GM18861 (cell line): Measurements from ENCODE around the gene ADGRA3.
"Not testable (repeated sequence)": the region's sequence is repeated elsewhere in the genome, so short reads cannot be mapped to it uniquely, and the experiment has no call there.

Source experiments
- ATAC-seq: cut with Tn5 transposase; IDR thresholded peaks from one replicate; pipeline ENCODE4 v1.9.1; 2021; ENCODE audit not compliant: unreplicated experiment

The ADGRA3 gene

DNA sequence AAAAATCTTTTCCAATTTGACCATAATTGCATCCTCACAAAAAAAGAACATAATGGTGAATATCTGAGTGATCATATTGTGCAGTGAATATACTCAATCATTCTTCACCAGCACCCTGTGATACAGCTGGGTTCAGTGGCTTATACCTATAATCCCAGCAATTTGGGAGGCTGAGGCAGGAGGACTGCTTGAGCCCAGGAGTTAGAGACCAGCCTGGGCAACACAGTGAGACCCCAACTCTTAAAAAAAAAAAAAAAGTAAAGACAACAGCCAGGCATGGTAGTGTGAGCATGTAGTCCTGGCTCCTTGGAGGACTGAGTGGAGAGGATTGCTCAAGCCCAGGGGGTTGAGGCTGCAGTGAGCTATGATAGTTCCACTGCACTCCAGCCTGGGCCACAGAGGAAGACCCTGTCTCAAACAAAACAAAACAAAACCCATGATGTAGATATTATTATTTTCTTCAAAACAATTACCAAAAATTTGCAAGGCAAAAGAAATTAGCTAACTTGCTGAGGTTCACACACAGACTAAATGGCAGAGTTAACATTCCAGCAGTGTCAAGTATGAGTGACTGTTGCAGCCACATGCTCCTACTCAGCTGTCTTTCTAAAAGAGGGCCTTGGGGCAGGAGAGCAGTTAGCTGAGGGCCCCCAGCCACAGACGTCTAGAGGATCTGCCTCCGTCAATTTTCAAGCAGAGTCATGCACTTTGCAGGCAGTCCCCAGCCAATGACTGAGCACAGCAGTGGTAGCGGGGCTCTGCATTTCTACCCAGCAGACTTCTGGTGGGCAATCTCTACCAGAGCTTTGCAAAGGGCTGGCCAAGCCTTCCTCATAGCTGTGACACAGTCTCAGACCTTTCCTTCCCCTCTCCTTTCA lies 33.4 kb downstream of the ADGRA3 start:
- no peak for ATAC-seq

DNA sequence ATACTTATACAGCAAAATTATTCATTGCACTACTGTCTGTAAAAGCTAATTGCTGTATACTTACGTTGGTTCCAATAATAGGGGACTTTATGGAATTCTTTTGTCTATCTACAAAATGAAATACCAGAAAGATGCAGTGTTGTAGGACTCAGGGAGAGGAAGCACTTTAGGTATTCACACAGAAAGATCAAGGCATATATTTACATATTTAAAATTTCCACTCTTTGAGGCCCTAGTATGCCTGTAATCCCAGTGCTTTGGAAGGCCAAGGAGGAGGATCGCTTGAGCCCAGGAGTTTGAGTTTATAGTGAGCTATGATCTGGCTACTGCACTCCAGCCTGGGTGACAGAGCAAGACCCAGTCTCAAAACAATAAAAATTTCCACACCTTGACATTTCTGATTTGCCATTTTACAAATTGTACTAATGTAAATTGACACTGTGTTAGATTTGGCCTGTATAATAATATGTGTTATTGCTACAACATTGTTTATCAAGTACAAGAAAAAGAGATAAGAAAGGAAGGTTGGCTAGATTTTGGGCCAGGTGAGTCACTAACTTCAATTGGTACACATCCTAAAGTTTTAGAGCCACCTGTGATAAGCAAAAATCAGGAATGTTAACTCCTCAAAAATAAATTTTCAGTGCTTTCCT lies 35.1 kb downstream of the ADGRA3 start:
- ATAC-seq, result no peak

DNA sequence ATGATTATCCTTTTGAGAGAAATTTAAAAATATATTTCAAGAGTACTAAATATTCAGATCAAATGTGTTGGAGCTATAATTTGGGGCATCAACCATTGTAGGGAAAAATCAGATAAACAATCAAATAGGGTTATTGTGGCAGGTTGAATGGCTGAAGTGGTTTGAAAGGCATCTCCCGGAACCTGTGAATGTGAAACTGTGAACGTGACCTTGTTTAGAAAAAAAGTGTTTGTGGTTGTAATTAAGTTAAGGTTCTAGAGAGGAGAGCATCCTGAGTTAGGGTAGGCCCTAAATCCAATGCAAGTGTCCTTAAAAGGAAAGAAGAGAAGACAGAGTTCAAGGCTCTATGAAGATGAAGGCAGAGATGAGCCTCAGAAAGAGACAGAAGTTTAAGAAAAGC lies 37.4 kb downstream of the ADGRA3 start:
- no peak for ATAC-seq

DNA sequence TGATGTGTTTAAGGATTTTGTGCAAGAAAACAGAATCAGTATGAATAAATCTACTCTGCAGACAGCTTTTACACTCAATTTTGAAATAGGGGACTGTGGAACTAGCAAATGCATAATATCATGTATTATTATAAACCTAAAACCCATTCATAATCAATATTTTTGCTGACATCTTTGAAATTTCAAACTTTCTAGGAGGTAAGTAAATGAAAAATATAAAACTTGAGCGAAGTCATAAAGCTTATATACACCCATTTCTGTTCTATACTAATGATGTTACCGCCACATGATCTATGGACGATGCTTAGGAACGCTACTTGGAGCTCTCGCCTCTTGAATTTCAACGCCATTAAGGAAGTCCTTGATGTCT lies 38.1 kb downstream of the ADGRA3 start:
- ATAC-seq, result no peak

DNA sequence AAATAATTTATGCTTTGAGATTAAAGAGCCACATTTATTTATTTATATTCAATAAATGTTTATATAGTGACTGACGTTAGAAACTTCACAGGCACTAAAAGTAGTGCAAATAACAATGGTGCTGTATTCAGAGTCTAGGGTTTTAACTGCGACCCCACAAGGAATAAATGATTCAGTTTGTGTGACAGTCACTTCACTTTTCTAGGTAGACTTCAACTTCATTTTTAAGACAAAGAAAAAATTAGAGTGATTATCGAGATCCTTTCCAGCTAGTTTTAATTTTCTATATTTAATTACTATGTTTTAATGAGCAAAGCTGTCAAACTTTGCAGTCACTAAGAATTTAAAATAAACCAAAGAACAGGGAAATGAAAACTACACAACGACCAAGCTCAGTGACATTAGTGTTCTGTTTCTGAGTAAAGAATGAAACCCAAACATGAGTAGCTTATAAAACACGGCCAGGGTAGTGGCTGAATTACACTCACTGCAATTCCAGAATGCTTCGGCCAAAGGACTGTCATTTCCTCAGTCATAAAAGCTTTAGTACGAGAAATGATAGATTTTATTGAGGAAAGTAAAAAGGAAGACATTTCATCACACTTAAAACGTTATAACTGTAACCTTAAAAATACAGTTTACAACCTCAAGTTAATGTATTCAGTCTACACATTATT lies 38.6 kb downstream of the ADGRA3 start:
- no peak for ATAC-seq

DNA sequence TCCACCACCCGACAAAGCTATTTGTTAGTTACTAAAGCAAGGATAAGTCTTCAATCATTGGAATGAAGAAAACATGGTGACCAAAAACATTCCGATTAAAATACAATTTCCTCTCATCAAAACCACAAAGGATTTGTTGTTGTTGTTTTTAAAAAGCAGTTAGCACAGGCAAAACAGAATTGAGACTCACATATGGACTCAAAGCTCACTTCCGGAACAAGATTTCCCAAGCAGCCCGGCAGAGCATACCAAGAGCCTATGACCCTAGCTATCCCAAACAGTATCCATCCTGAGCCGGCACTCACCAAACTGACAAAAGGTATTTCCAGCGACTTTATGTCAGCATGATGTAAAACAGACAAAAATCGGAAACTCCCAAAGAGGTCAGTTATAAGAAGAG lies 39.9 kb downstream of the ADGRA3 start:
- ATAC-seq, result no peak

DNA sequence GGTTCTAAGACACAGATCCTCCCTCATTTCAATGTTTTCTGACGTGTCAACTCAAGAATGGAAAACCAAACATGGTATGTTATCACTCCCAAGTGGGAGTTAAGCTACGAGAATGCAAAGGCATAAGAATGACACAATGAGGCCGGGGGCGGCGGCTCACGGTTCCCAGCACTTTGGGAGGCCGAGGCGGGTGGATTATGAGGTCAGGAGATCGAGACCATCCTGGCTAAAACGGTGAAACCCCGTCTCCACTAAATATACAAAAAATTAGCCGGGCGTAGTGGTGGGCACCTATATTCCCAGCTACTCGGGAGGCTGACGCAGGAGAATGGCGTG lies 40.6 kb downstream of the ADGRA3 start:
- ATAC-seq, result not testable (repeated sequence)

DNA sequence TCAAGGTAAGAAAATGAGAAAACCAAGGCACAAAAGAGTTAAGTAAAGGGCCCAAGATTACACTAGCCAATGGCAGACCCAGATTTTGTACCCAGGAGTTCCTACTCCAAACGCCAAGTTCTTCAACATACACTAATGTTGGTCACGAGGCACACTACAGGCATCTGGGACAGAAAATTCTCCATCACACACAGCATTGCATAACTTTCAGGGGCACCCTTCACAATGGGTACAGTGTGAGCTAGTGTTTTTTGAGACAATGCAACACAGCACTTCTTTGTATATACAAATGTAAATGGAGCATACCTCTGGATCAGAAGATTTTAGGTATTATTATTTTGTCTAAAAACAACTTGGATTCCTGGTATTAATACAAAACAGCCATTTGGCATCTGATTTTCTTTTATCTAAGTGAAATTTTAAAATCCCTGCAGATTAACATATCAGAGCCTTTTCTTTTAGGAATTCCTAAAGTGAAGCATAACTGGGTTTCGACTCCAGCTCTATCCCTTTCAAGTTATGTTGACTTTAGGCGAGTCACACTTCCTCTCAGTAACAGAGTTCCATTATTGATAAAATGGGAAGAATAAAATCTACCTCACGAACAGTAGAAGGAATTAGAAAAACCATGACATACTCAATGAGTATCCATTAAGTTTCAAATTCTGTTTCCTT lies 41.1 kb downstream of the ADGRA3 start:
- no peak for ATAC-seq

DNA sequence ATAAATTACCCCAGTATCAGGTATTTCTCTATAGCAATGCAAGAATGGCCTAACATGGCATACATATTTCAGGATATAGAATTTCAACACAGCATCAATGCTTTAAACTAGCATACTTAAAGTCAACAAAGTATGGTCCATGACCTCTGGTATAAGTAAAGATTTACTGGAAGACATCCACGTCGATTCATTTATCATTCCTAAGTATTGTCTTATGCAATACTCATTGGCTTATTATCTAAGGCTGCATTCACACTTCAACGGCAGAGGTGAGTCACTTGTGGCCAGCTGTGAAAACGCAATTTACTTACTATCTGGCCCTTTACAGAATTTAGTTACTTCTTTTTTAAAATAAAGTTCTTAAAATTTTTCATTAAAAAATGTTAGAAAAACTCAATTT lies 42.6 kb downstream of the ADGRA3 start:
- ATAC-seq, result no peak

DNA sequence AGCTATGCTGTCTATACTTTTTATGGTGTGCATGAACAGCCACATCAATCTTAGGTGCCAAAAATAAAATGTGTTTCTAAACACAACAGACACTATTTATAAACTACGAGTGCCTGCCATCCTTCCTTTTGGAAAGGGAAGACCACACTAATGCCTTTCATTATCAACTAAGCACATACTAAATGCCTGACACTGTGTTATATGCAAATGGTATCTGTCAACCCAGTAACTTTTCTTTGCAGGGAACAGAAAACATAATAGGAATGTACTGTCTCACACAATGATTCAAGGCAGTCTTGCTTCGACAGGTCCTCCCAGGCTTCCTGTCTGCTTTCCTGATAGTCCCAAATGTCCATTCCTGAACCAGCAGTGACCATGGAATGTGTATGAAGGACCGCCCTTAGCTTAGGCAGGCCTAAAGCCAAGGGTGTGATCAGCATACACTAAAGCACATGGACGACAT lies 43.8 kb downstream of the ADGRA3 start:
- ATAC-seq, result no peak

DNA sequence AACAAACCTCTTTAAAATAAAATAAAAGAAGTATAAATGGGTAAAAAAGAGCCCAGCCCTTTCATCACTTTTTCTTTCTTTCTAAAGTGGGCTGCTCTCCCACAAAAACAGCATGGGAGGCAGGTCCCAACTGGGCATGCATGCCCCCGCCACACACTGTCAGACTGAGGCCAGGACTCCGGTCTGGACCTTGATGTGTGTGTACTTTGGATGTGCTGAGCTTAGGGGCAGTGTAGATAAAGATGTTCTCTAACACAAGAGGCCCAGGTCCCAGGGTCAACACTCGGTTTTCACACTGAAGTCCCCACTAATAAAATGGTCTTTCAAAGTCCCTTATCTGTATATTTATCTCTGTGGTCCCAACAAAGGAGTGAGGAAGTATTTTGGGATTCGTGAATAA lies 44.4 kb downstream of the ADGRA3 start:
- no peak for ATAC-seq

DNA sequence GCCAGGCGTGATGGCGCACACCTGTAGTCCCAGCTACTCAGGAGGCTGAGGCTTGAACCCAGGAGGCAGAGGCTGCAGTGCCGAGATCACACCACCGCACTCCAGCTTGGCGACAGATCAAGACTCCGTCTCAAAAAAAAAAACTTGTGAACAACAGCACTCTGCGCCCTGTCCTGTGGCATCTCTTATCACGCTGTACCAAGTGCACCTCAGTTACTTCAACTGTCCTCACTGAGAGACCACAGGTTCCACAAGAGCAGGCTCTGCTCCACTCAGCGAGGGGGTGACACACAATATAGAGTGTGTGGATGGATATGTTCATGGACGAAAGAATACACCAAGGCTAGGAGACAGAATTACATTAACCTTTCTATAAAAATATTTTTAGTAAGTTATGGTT lies 49.3 kb downstream of the ADGRA3 start:
- no peak for ATAC-seq

DNA sequence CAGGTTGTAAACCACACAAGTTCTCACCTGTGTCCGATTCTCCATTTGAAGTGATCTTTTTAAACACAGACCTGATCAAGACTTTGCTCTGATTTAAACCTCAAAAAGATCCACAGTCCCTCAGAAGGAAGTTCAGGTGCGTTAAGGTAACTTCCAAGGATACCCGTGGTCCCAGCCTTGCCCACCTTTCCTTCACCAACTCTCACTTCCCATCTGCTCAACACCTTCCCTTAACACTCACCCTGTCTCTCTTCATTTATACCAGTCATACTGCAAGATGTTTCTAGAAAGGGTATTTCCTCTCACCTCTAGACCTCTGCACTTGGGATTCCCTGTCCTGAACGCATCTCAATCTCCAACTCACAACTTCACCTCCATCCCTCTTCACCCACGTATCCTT lies 49.9 kb downstream of the ADGRA3 start:
- ATAC-seq, result no peak

DNA sequence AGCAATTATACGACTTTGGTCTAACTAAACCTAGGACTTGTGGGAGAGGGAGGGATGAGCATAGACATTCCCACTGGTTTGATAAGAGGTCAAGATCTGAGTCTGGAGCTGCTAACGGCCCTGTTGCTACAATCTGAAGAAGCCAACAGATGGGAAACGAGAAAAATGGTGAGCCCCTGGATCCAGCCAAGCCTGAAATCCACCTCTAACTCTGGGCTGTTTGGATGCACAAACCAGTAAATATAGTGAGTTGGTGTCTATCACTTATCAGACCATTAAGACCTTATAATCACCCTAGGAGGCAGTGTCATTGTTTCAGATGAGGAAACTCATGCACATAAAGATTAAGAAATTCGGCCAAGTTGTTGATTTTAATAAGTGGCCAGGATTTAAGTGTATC lies 50.5 kb downstream of the ADGRA3 start:
- ATAC-seq, result no peak

DNA sequence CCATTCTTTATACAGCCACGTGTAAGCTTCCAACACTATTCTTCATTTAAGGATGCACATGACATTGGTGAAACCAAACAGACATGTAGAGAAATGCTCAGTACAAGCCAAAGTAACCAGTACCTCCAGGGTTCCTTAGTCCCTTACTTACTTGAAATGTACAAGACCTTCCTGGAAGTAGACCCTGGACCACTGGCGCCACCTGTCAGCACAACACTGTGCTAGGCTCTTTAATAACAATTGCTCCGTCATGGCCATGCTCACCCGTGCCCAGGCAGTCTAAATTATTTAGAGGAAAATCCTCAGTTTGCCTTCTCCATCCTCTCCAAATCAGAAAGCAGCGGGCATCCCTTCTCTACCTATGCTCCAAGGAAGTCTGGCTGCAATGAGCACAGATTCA lies 52.7 kb downstream of the ADGRA3 start:
- ATAC-seq, result no peak

DNA sequence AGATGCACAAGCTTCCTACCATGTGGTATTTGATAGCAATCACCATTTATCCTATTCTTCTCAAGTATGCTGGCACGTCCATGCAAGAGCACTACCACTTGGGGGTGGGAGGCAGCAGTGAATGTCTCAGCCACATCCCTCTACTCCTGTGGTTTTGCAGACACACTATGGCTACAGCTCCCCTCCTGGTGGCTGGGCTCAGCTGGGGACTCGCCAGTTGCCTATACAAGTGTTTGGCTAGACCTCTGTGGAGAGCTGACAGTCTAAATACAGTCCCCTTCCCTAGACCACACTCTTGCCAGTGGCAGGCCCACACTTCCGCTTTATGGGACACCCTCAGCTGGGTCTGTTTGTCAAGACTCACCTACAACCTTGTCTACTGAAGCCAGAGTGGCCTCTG lies 53.2 kb downstream of the ADGRA3 start:
- ATAC-seq, result no peak

DNA sequence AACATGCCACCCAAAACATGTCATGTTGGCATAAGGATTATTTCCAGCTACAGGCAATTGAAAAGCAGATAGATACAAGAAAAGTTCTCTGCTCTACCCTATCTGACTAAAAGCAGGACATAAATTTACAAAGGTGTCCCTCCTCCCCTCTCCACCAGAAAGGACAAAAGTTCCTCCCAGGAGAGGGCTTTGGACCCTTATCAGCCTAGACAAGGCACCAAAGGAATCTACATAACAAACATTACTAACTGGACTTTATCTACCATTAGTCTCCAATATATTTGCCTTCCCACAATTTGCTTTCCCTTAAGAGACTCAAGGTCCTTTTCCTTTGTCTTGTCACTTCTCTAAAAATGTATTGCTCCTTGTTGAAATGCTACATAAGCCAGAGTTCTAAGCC lies 55.6 kb downstream of the ADGRA3 start:
- ATAC-seq, result no peak

DNA sequence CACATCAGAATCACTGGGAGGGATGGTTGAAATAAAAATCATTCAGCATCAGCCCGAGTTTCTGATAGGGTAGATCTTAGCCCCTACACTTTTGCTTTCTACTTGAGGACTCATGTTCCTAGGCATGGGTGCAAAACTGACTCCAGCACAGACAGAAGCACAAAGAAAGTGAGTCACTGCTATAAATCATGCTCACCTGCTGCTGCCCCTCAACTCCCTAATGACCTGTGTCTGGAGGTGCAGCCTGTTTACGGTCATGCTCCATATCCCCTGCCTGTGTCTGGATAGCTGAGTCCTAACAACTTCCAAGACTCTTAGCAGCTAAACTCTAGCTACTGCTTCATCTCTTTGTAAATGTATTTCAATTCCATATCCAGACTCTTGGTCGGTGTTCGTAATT lies 57.8 kb downstream of the ADGRA3 start:
- no peak for ATAC-seq

DNA sequence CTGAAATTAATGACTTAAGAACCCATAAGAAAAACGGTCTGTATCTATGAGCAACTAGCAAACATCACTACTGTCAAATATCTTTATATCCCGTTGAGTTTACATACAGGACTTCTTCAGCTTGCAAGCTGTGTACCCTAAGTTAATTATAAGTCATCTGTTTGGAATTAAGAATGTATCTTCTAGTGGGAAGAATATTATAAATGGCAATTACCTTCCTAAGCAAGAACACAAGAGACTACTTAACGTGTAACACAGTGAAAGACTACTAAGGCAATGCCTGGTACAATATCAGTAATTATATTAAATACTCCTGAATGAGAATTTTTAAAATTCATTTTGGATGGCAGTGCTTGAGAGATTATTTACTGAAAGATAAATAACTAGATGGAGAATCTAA lies 58.5 kb downstream of the ADGRA3 start:
- no peak for ATAC-seq

DNA sequence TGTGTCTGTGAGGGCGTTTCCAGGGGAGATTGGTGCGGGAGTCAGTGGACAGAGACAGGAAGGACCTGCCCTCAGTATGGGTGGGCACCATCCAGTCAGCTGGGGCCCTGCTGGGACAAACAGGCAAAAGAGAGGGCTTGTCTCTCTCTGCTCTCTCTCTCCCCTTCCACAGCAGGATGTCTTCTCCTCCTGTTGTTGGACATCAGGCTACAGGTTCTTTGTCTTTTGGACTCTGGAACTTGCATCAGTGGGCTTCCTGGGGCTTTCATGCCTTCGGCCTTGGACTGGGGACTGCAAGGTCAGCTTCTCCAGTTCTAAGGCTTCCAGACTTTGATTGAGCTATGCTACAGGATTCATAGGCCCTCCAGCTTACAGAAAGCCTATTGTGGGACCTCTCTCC lies 59.6 kb downstream of the ADGRA3 start:
- ATAC-seq, result no peak

DNA sequence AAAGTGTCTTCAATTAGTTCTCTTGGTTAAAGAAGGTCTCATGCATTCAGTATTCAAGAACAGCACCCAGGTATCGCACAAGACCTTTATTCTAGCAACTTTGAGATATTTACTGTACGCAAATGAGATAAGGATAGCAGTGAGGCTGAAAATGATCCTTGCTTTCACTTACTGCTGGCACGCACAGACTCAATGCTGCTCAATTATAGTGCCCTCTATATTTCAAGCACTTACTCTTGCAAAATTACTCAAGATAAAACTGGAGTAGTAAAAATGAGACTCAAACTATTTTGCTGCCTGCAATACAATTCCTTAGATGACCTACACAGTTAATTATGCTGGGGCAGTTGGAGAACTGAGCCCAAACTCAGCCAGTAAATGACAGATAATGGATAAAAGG lies 60.9 kb downstream of the ADGRA3 start:
- ATAC-seq, result no peak
